Dendritic cell treated with granulocyte-macrophage colony-stimulating factor and Interleukin-4, amounts not matched to agents 40 ng/mL and 50 ng/mL, for 4 days (primary cell): ENCODE results near the gene ARPC1B.
A peak's percentile ranks its signal among the peaks of the same experiment; 100 is the strongest.

Source experiments
- H3K27ac Mint-ChIP-seq: one replicate; pipeline ENCODE4 v1.8.0; 2022; ENCODE audit warnings: mild to moderate bottlenecking, mixed read lengths
- H3K27me3 Mint-ChIP-seq: one replicate; pipeline ENCODE4 v1.8.0; 2022; ENCODE audit warnings: mild to moderate bottlenecking, mixed read lengths
- H3K36me3 Mint-ChIP-seq: one replicate; pipeline ENCODE4 v1.8.0; 2022; ENCODE audit warnings: low read depth, mixed read lengths
- H3K4me1 Mint-ChIP-seq: one replicate; pipeline ENCODE4 v1.8.0; 2022; ENCODE audit warnings: low read depth, mixed read lengths
- H3K4me3 Mint-ChIP-seq: one replicate; pipeline ENCODE4 v1.8.0; 2022; ENCODE audit warnings: mild to moderate bottlenecking, moderate library complexity, mixed read lengths
- H3K9me3 Mint-ChIP-seq: one replicate; pipeline ENCODE4 v1.8.0; 2022; ENCODE audit warnings: mixed read lengths
- intact Hi-C: fragments of 100-400 bp; cut with micrococcal nuclease; formaldehyde crosslinking; loops from one replicate; pipeline ENCODE4 v1.15.0; 2022

Gene ARPC1B

GRCh38 chr7:99440195-99440594, 65.7 kb downstream of the ARPC1B start:
- no peaks in the 10 kb centered on the region for H3K9me3 Mint-ChIP-seq
- peak overlapping the region; percentile 88 for H3K4me3 Mint-ChIP-seq
- peaks cover 47% of the 10 kb centered on the region for H3K4me1 Mint-ChIP-seq
- peaks cover 63% of the 10 kb centered on the region for H3K36me3 Mint-ChIP-seq
- peak overlapping the region; percentile 86 for H3K27ac Mint-ChIP-seq
- no peaks in the 10 kb centered on the region for H3K27me3 Mint-ChIP-seq
- intact Hi-C loops: no loop called here
